UCSD-AML1 (cell line): ENCODE results near the gene PIK3CD.
"Not testable (repeated sequence)": the region's sequence is repeated elsewhere in the genome, so short reads cannot be mapped to it uniquely, and the experiment has no call there.

Experiments
- DNase-seq: peaks from one replicate; lab custom pipeline; 2025; ENCODE audit not compliant: unreplicated experiment; lab: John Stamatoyannopoulos, UW

Gene PIK3CD

DNA sequence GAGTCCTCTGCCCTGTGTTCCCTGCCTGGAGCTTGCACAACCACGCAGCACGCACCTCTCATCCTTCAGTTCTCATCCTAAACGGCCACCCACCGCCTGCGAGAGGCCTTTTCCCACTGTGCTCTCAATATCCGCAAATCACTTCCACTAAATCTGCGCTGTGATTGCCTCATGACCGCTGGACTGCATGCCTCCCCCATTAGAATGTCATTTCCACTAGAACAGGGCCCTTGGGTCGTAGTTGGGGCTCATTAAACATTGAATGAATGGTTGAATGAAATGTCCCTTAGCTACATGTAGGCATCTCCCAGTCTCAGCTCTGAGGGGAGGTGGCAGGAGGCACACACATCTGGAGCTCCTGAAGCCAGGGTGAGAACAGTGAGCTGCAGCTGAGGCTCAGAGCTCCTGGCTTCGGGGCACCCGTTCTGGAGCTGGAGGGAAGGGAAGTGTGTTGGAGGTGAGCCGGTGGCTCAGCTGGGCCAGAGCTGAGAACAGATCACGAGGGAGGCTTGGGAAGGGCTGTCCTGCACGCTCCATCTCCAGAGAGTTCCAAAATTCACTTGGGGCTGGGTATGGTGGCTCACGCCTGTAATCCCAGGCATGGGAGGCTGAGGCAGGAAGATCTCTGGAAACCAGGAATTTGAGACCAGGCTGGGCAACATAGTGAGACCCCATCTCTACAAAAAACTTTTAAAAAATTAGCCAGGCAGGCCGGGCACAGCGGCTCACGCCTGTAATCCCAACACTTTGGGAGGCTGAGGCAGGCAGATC, 32.4 kb upstream of the PIK3CD start:
- DNase-seq: no peak

DNA sequence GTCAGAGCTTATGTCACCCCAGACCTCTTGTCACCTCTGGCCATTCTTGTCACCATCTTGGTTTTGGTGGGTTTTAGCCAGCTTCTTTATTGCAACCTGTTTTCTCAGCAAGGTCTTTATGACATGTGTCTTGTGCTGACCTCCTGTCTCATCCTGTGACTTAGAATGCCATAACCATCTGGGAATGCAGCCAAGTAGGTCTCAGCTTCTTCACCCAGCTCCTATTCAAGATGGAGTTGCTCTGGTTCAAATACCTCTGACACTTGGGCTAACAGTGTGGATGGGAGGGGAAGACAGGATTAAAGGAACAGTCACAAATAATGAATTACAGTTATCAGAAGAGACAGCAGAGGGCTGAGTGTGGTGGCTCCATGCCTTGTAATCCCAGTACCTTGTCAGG, 30.5 kb upstream of the PIK3CD start:
- no peak for DNase-seq

DNA sequence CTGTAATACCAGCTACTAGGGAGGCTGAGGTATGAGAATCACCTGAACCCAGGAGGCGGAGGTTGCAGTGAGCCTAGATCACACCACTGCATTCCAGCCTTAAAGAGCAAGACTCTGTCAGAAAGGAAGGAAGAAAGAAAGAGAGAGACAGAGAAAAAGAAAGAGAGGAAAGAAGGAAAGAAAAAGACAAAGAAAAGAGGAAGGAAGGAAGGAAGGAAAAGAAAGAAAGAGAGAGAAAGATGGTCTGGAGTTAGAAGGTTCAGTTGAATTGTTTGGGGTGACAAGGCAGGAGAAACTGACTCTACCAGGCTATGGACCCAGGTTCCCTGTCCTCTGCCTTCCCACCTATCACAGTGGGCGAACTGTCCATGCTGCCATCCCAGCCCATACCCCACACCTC, 27.4 kb upstream of the PIK3CD start:
- DNase-seq: no peak

DNA sequence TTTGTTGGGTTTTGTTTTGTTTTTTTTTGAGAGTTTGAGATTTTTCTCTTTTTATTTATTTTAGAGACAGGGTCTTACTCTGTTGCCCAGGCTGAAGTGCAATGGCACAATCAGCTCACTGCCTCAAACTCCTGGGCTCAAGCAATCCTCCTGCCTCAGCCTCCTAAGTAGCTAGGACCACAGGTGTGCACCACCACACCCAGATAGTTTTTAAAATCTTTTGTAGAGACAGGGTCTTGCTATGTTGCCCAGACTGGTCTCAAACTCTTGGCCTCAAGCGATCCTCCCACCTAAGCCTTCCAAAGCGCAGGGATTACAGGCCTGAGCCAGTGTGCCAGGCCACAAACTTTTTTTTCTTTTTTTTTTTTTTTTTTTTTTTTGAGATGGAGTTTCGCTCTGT, 26.5 kb upstream of the PIK3CD start:
- DNase-seq: not testable (repeated sequence)

DNA sequence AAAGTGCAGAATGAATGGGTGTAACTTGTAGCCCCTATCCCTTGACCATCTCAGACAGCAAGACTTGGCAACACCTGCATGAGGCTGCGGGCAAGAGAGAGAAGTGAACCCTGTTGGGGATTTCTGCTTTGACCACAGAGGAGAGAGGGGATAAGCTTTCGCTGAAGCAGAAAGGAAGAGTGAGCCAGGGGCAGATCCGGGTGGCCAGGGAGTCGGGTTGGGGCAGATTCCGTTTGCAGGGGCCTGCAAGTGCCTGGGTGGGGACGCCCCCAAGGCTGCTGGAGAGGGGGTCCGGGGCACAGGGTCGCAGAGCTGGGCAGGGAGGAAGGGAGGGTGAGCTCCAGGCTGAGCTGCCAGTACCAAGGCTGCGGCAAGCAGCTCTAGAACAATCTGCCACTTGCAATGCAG, 25.3 kb upstream of the PIK3CD start:
- DNase-seq: peak; percentile 20

DNA sequence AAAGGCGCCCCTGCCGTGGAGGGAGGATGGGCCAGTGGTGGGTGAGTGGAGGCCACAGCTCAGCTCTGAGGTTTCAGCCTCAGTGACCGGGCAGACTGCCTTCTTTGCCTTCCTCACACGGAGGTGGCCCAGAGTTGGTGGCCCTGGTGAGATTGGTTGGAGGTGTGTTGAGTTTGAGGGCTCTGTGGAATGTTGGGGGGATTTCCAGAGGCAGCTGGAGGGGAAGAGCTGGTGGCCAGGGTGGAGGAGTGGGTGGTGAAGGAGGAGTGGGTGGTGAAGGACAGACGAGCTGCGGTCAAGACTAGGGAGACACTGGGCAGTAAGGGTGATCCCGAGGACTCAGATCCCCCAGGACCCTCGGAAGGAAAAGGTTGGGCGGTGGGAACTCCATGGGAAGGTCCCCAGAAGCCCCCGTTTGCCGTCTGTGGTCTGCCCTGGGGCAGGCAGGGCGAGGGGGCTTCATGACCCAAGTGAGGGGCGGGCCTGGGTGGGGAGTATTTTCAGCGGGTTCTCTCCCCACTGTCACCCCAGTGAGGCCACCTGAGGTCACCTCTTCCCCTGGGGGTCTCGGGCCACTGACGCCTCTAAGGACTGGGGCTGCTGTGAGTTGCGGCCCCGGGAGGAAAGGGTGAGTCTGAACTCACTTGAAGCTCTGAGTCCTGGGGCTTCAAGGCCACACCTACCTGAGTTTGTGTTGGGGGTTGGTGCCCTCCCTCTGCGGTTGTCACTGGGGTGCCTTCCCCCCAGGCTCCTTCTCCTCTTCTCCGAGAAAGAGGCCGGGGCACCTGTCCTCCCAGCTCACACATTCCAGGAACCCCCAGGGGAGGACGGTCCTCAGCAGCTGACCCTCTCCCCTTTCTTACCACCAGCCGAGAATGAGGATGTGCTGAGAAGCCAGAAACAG, 22.7 kb upstream of the PIK3CD start:
- no peak for DNase-seq

DNA sequence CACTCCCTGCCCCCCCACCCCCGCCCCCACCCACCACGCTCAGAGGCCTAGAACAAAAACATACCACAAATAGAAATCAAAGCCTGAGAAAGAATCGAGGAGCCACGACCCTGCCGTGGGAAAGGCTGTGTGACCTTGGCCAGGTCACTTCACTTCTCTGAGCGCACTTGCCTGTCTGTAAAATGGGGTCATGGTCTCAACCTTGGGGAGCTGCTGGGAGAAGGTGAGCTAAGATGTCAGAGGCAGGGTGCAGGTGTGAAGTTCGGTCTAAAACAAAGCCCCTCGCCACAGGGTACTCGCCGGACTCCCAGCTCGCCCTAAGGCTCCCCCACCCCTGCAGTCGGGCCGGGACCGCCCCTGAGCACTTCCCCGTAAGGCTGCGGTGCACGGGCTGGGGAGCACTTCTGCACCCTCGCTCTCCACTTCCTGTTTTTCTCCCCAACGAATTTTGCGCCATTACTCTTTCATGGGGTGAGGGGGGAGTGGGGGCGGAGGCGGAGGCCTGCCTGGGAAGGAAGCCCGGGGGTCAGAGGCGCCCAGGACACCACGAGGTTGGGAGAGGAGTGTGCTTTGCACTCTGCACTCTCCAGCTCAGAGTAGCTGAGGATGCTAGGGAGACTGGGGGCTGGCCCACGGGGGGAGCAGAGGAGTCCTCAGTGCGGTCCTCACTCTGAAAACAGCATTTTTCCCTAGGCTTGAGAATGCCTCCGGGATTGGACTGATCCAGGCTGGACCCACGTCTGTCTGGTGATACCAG, 21.9 kb upstream of the PIK3CD start:
- DNase-seq: peak; percentile 76

DNA sequence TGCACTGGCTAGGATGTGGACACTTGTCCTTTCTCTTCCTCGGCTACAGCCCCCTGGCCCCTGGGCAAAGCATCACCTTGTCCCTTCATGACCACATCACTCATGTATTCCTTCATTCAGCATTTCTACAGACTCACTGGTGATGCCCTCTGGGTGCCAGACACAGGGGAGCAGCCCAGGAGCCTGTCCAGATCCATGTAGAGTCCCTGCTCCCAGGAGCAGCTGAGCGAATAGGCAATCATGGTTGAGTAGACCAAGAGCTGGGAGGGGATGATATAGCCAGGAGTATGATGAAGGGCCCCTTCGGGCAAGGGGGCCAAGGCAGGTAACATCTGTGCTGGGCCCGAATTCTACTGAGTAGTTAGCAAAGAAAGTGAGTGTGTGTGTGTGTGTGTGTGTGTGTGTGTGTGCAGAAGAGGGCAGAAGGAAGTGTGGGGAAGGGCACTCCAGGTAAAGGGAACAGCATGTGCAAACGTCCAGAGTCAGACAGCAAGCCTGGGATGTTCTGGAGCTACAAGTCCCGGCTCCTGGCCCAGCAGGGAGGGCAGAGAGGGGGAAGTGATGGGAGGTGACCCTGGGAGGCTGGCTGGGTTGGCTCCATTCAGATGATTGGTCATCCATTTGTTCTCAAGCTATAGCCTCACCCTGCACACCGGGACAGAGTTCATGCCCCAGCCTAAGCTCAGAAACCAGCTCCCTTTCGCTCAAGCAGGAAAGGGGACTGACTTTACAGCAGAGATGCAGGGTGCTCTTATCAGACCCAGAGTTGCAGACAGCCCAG, 21.0 kb upstream of the PIK3CD start:
- no peak for DNase-seq

DNA sequence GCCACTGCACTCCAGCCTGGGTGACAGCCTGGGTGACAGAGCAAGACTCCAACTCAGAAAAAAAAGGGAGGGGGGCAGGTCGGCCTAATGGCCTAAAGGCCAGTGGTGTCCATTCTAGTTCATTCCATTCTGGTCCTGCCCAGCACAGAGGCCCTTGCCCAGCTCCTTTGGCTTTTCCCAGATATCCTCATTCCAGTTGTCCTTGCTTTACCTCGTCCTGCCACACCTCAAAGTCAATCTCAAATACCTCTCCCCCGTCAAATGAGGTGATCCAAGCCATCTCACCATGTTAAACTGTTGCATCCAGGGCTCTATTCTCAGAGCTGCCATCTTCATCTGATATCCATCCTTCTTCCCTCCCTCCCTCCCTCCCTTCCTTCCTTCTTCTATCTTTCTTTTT, 19.9 kb upstream of the PIK3CD start:
- no peak for DNase-seq

DNA sequence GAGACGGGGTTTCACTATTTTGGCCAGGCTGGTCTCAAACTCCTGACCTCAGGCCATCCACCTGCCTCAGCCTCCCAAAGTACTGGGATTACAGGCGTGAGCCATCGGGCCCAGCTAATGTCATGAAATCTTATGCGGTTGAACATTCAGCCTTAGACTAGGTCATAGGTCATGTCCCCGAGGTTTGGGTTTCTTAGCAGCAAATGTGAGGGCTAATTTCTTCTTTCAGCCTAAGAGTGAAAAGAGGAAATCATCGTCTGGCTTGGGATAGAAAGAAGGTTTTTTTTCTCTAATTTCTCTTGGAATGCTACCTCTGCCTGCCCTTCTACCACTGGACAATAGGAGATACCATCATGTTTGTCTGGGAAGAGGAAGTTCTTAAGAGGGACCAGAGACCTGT, 18.0 kb upstream of the PIK3CD start:
- no peak for DNase-seq

DNA sequence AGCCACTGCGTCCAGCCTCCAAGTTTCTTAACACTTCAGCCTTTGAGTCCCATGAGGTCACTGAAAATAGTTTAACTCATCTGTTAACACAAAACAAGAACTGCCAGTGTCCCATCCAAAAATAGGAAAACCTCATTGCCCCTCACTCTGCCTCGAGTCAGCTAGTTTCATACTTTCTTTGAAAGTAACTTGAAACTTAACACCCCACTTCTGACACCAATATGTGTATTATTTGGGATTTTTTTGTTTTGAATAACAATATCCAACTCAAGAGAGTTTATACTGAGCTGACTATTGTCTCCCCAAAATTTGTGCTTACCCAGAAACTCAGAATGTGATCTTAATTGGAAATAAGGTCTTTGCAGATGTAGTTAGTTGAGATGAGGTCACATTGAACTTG, 16.9 kb upstream of the PIK3CD start:
- no peak for DNase-seq

DNA sequence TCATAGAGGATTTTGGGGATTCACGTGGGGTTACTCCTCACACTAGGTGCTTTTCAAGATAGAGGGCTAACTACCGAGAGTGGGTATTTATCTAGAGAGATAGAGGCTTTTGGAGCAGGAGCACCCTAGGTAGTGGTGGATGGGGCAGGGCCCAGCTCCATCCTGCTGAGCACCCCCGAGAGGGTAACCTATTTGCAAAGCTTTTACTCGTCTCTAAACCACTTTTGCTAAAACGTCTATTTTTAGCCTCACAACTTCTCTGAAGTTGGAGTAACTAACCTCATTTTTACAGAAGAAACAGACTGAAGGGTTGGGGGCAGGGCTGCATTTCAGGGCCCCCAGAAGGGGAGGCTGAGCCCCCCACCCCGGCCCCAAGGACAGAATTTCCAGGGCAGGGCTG, 12.3 kb upstream of the PIK3CD start:
- DNase-seq: no peak

DNA sequence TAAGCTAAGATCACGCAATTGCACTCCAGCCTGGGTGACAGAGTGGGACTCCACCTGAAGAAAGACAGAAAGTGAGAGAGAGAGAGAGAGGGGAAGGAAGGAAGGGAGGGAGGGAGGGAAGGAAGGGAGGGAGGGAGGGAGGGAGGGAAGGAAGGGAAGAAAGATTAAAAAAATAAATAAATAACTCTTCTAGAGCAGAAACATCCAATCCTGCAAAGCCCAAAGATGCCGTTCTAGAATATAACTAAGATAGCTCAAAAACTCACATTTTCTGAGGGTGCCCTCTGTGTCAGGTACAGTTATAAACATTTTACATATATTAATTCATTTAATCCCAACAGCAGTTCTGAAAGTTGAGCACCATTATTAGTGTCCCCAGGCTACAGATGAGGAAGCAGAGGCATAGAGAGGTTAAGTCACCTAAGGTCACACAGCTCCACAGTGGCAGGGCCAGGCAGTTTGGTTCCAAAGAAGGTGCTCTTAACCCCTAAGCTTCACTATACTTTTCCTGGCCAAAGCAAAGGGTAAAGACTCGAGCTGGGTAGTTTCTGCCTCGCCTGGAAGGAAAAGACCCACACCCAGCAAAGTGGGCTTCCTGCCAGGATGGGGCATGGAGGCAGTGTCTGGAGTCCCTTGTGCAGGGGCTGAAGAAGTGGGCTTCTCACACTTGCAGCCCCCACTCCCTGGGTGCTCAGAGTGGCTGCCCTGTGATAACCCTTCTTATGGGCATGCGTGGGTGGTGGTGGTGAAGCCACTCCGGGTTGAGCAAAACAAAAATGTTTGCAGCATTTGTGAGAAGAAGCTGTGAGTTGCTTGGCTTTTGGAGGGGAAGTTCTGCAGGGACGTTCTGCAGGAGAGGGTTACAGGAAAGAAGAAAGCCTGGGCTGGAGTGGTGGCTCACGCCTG, 7.9 kb upstream of the PIK3CD start:
- peak; percentile 42 for DNase-seq

DNA sequence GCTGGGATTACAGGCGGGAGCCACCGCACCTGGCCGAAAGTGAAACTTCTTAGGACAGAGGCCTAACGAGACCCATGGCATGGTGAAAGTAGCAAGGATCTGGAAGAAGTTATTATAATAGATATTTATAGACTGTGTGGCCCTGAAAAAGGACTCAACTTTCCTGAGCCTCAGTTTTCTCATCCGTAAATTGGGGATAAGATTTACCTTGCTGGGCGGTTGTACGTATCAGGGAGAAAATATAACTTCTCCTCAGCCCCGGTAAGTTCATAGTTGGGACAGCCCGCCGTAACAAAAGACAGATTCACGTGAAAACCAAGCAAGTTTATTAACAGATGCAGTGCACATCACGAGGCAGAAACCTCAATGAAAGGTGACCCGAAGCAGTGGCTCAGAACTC, 5.5 kb upstream of the PIK3CD start:
- no peak for DNase-seq

DNA sequence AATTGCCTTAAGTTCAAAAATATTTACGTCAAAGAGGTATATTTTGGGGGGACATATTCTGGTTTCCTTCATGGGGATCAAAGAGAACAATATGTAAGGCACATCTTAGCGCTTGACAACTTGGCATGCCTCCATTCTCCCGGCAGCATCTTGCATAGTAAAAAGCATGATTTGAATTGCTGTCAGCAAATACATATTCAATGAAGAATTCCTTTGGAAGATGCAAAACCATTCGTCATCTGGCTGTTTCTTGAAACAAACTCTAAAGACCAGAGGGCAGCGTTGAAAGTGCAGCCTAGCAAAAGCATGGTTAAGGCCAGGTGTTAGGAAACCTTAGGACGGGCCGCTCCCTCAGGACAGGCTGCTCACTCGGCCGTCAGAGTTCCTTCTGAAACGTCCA, 3.4 kb upstream of the PIK3CD start:
- no peak for DNase-seq

DNA sequence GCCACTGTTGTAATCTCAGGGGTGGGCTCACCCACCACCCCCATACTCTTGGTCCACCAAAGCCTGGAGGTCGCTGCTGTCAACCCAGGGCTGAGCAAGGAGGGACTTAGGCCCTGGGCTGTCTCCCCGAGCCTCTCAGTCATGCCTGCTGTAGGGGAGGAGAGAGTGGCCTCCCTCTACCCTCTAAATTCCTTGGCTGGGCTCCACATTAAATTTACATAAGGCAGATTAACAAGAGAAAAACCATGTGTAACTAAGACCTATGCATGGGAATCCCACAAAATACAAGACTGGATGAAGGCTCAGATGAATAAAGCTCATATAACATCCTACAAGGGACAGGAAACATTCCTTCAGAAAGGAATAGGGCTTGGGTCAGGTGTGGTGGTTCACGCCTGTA, 1.8 kb upstream of the PIK3CD start:
- DNase-seq: no peak

DNA sequence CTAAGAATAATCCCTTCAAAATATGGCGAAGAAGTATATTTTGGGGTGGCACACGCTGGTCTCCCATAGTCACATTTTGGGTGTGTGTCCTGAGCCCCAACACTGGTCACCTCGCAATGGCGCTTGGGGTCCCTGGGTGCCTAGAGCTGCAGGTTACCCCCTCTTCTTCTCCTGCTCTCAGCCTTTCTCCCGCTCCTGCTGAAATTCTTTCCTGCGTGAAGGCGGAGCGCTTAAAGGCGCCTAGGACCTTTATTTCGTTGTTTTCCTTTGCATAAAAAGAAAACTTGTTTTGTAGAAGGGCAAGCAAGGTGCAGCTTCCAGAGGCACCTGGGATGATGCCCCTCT, 339 bp upstream of the PIK3CD start:
- DNase-seq: no peak

DNA sequence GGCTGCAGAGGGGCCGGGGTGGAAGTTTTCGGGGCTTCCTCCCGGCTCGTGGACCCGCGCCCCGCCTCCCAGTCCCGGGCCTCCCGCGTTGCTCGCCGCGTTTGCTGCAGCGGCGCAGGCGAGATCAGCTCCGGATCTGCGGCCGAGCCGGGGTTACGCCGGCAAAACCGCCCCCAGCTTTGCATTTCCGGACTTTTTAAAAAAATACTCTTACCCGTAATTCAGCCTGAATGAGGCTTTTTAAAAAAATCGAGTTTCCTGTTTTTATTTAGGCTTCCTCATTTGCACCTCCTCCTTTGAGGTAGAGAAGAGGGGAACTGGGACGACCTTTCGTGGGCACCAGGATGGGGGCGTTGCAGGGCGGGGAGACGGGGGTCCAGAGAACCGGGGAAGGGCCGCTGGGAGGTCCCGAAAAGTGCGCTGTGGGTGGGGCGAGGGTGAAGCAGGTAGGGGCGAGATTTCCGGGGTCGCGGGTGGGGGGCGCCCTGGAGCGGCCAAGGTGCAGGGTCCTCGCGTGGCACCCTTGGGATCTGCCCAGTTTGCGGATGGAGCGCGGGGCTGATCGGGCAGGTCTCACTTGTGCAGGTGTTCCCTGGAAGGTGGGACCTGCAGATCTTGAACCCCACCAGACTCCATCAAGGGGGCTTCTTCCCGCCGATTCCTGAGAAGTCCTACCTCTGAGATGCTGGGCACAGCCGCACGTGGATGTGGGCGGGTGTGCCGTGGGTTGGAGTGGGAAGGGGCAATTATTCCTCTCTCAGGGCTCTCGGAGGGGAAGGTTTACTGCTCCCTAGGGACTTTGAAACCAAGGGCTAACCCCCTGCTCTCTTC, 1.1 kb downstream of the PIK3CD start:
- DNase-seq: peak; percentile 43

DNA sequence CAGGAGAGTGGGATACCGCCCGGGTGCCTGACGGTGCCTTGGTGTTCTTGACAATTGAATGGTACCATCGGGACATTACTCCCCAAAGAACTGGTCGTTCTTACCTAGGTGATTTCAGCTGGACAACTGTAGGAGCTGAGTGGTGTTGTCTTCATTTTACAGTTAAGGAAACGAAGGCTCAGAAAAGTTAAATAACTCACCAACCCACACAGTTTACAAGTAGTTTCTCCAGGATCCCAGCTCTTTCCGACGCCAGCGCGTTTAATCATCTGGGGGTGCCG, 1.6 kb downstream of the PIK3CD start:
- DNase-seq: no peak
